HEK293T (cell line): Measurements from ENCODE around the gene PRAC1.

ENCODE experiments used
- CTCF ChIA-PET: fragments of 350-600 bp; formaldehyde crosslinking; extraction: SDS; loops from one replicate; lab custom pipeline; 2021; ENCODE audit warnings: antibody characterized with exemption, inconsistent platforms; lab: Yijun Ruan, JAX
- POLR2A ChIA-PET: fragments of 350-600 bp; formaldehyde crosslinking; extraction: SDS; loops from one replicate; lab custom pipeline; 2020; ENCODE audit warnings: antibody characterized with exemption, inconsistent platforms; lab: Yijun Ruan, JAX
- DNase-seq: peaks from one replicate; pipeline ENCODE4 v3.0.0; 2012; ENCODE audit warnings: mixed read lengths; ENCODE audit errors: extremely low spot score
- ARNT ChIP-seq: fragments of 450-650 bp; IDR thresholded peaks from 2 replicates; pipeline ENCODE4 v1.6.1; 2017; ENCODE audit warnings: mild to moderate bottlenecking
- BHLHE40 ChIP-seq: fragments of 450-650 bp; IDR thresholded peaks from 2 replicates; pipeline ENCODE4 v1.6.1; 2016; ENCODE audit warnings: mild to moderate bottlenecking, moderate library complexity, borderline replicate concordance
- CTBP1 ChIP-seq: fragments of 450-650 bp; IDR thresholded peaks from 2 replicates; pipeline ENCODE4 v1.6.1; 2016; ENCODE audit warnings: borderline replicate concordance
- ELF4 ChIP-seq: fragments of 450-650 bp; IDR thresholded peaks from 2 replicates; pipeline ENCODE4 v1.6.1; 2017; ENCODE audit warnings: antibody characterized with exemption
- FOXA1 ChIP-seq: fragments of 450-650 bp; IDR thresholded peaks from 2 replicates; pipeline ENCODE4 v1.6.1; 2016; ENCODE audit warnings: mild to moderate bottlenecking
- FOXK2 ChIP-seq: fragments of 450-650 bp; IDR thresholded peaks from 2 replicates; pipeline ENCODE4 v1.6.1; 2016; ENCODE audit warnings: mild to moderate bottlenecking
- FOXM1 ChIP-seq: fragments of 450-650 bp; IDR thresholded peaks from 2 replicates; pipeline ENCODE4 v1.6.1; 2017; ENCODE audit warnings: mild to moderate bottlenecking, borderline replicate concordance
- HDGF ChIP-seq: fragments of 450-650 bp; IDR thresholded peaks from 2 replicates; pipeline ENCODE4 v1.6.1; 2017; ENCODE audit warnings: antibody characterized with exemption, borderline replicate concordance
- L3MBTL2 ChIP-seq: fragments of 450-650 bp; conservative IDR thresholded peaks from 2 replicates; pipeline ENCODE4 v1.6.1; 2016; ENCODE audit warnings: mild to moderate bottlenecking
- LEF1 ChIP-seq: fragments of 450-650 bp; IDR thresholded peaks from 2 replicates; pipeline ENCODE4 v1.6.1; 2017; ENCODE audit warnings: mild to moderate bottlenecking, borderline replicate concordance
- NFRKB ChIP-seq: fragments of 450-650 bp; IDR thresholded peaks from 2 replicates; pipeline ENCODE4 v1.6.1; 2016; ENCODE audit warnings: mild to moderate bottlenecking, moderate library complexity
- PKNOX1 ChIP-seq: fragments of 450-650 bp; IDR thresholded peaks from 2 replicates; pipeline ENCODE4 v1.6.1; 2016
- SP1 ChIP-seq: fragments of 450-650 bp; IDR thresholded peaks from 2 replicates; pipeline ENCODE4 v1.6.1; 2017
- SUZ12 ChIP-seq: fragments of 450-650 bp; IDR thresholded peaks from 2 replicates; pipeline ENCODE4 v1.6.1; 2016; ENCODE audit warnings: mild to moderate bottlenecking
- TARDBP ChIP-seq: fragments of 450-650 bp; IDR thresholded peaks from 2 replicates; pipeline ENCODE4 v1.6.1; 2016
- ZNF384 ChIP-seq: fragments of 450-650 bp; IDR thresholded peaks from 2 replicates; pipeline ENCODE4 v1.6.1; 2016

Gene PRAC1

GRCh38 chr17:48753794-48754499 lies 31.6 kb upstream of the PRAC1 start:
- POLR2A ChIA-PET, result no interaction called here
- no peak for DNase-seq
- TF ChIP-seq ZNF384 (no peak), SUZ12 (no peak), L3MBTL2 (no peak), NFRKB (no peak), FOXK2 (no peak), ARNT (no peak), PKNOX1 (no peak), HDGF (no peak), BHLHE40 (no peak), CTBP1 (no peak), FOXA1 (no peak), FOXM1 (no peak), LEF1 (no peak), TARDBP (no peak)
- CTCF ChIA-PET, result no interaction called here

- TF ChIP-seq ARNT (no peak), FOXK2 (no peak), HDGF (no peak), NFRKB (no peak), FOXM1 (no peak), SUZ12 (no peak), SP1 (no peak), CTBP1 (no peak), TARDBP (no peak), BHLHE40 (no peak)
- DNase-seq, result no peak
- ChIA-PET CTCF (interaction anchor here (2.2 kb wide), 1 partner anchor 38 kb away, joined by 6 read pairs; no protein-coding TSS in a partner anchor), POLR2A (no interaction called here)
Observed at GRCh38 chr17:48752399-48753288, 30.3 kb upstream of the PRAC1 start.

GRCh38 chr17:48751733-48752398 lies 29.5 kb upstream of the PRAC1 start:
- ChIA-PET CTCF (interaction anchor here (0.5 to 2.2 kb wide), 5 partner anchors 16 to 127 kb away, joined by 4 to 6 read pairs (median 5); no protein-coding TSS in a partner anchor), POLR2A (interaction anchor here (1.2 kb wide), 1 partner anchor 23 kb away, joined by 8 read pairs; the partner anchor contains the start of gene HOXB13)
- no peak for DNase-seq
- TF ChIP-seq NFRKB, result no peak
- no peak for TF ChIP-seq HDGF
- no peak for TF ChIP-seq PKNOX1
- TF ChIP-seq ARNT, result no peak
- TF ChIP-seq TARDBP, result no peak
- TF ChIP-seq FOXA1, result no peak
- no peak for TF ChIP-seq FOXM1
- TF ChIP-seq ZNF384, result no peak
- no peak for TF ChIP-seq BHLHE40
- TF ChIP-seq LEF1, result no peak
- TF ChIP-seq ELF4, result no peak
- TF ChIP-seq CTBP1, result no peak
- no peak for TF ChIP-seq SP1
- TF ChIP-seq L3MBTL2, result no peak
- TF ChIP-seq FOXK2, result no peak
- no peak for TF ChIP-seq SUZ12

GRCh38 chr17:48751172-48751571 lies 28.9 kb upstream of the PRAC1 start:
- TF ChIP-seq SUZ12 (no peak), ZNF384 (no peak), FOXK2 (no peak), L3MBTL2 (no peak)
- ChIA-PET POLR2A (interaction anchor here (1.2 kb wide), 1 partner anchor 23 kb away, joined by 8 read pairs; the partner anchor contains the start of gene HOXB13), CTCF (interaction anchor here (0.5 to 2.2 kb wide), 5 partner anchors 16 to 128 kb away, joined by 4 to 6 read pairs (median 5); no protein-coding TSS in a partner anchor)
- DNase-seq, result no peak

- DNase-seq, result no peak
- TF ChIP-seq ZNF384 (no peak), BHLHE40 (no peak), LEF1 (no peak), PKNOX1 (no peak), HDGF (no peak), FOXM1 (no peak), TARDBP (no peak), ARNT (no peak), NFRKB (no peak)
- ChIA-PET POLR2A (interaction anchor here (1.0 kb wide), 1 partner anchor 21 kb away, joined by 4 read pairs; the partner anchor contains the start of gene HOXB13), CTCF (interaction anchor here (2.2 kb wide), 1 partner anchor 41 kb away, joined by 6 read pairs; no protein-coding TSS in a partner anchor)
Observed at GRCh38 chr17:48749621-48750553, 27.6 kb upstream of the PRAC1 start.
